ENCODE results near the gene DUSP8.

- no peak for TF ChIP-seq CTCF (IDR thresholded peaks at IDR 0.05; ENCODE audit: low read depth, low read length)
- no peak for TF ChIP-seq EZH2phosphoT487 (IDR thresholded peaks at IDR 0.05; ENCODE audit: low read depth)
Measured at GRCh38 chr11:1526785-1527184, 45.3 kb downstream of the DUSP8 start.

Measured in OCI-LY3 (cell line).